NOMO-1 treated with DMSO at 0.1 percent for 48 hours (cell line): ENCODE measurements around the gene PDE2A.

ENCODE experiments used
- DNase-seq: peaks from one replicate; lab custom pipeline; 2025; ENCODE audit not compliant: unreplicated experiment; lab: John Stamatoyannopoulos, UW

The PDE2A gene

GRCh38 chr11:72637926-72638325, 36.3 kb downstream of the PDE2A start:
- DNase-seq: no peak

GRCh38 chr11:72637198-72637597, 37.0 kb downstream of the PDE2A start:
- no peak for DNase-seq

GRCh38 chr11:72636376-72636775, 37.8 kb downstream of the PDE2A start:
- DNase-seq: no peak

- no peak for DNase-seq
Measured at GRCh38 chr11:72635933-72636332, 38.3 kb downstream of the PDE2A start.

- peak; percentile 54 for DNase-seq
Measured at GRCh38 chr11:72635309-72635915, 38.8 kb downstream of the PDE2A start.

GRCh38 chr11:72634472-72635095, 39.6 kb downstream of the PDE2A start:
- DNase-seq: no peak

GRCh38 chr11:72634016-72634415, 40.2 kb downstream of the PDE2A start:
- DNase-seq: no peak

- DNase-seq: no peak
Measured at GRCh38 chr11:72633068-72633467, 41.2 kb downstream of the PDE2A start.

GRCh38 chr11:72631806-72632731, 42.2 kb downstream of the PDE2A start:
- DNase-seq: no peak

- no peak for DNase-seq
Measured at GRCh38 chr11:72630104-72630852, 43.9 kb downstream of the PDE2A start.

GRCh38 chr11:72629266-72629665, 45.0 kb downstream of the PDE2A start:
- DNase-seq: no peak

- no peak for DNase-seq
Measured at GRCh38 chr11:72627594-72628281, 46.5 kb downstream of the PDE2A start.

GRCh38 chr11:72626414-72626936, 47.7 kb downstream of the PDE2A start:
- no peak for DNase-seq

- no peak for DNase-seq
Measured at GRCh38 chr11:72625691-72626413, 48.4 kb downstream of the PDE2A start.

- DNase-seq: no peak
Measured at GRCh38 chr11:72624496-72625201, 49.6 kb downstream of the PDE2A start.

- DNase-seq: no peak
Measured at GRCh38 chr11:72623052-72623451, 51.2 kb downstream of the PDE2A start.

GRCh38 chr11:72621008-72621610, 53.1 kb downstream of the PDE2A start:
- no peak for DNase-seq

- DNase-seq: no peak
Measured at GRCh38 chr11:72618803-72619202, 55.4 kb downstream of the PDE2A start.
